ENCODE data around the gene SPRY2. TPM values are rescaled to one million over a fixed set of nuclear protein-coding genes. Genes with fewer than 3 reads are reported as not detected.

SPRY2 gene
- total RNA-seq, 1 experiment from 2014 or later = 7.2 TPM

DNA sequence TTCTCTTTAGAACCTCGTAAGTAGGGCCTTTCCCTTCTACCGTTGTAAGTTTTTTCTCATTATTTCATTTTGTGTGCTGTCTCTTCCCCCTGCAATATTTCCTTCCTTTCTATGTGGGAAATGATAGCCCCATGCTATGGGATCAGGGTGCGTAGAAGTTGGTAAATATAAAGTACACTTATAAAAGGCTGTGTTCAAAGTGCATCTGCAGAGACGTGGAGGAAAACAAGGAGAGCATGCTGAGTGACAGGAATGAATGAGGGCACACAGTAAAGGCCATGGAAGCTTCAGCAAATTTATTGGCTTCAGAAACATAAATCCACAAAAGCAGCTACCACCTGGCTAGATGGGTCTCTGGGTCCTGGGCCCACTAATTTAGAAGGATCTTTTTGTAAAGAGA is 21.6 kb upstream of the SPRY2 start:
- Histone ChIP-seq H3K27me3 (ENCODE audit: insufficient read depth, low read length) (no peaks in the 10 kb centered on the region), H3K4me3 (replicated peaks in 1 of 2; ENCODE audit: low read depth in 1 of 2, low read length in 2 of 2) (no peak overlapping the region), H3K4me2 (ENCODE audit: low read length) (no peak overlapping the region), H3K27ac (ENCODE audit: low read depth, low read length) (no peak overlapping the region), H3K9ac (ENCODE audit: low read length) (no peak overlapping the region), H3K9me3 (ENCODE audit: control insufficient read depth in 1 of 2, insufficient read depth in 1 of 2, low read depth in 1 of 2, low read length in 2 of 2) (no peaks in the 10 kb centered on the region), H3K4me1 (ENCODE audit: control insufficient read depth in 1 of 2, insufficient read depth in 2 of 2, low read length in 2 of 2) (no peaks in the 10 kb centered on the region; a peak in 1 of 4 replicates), H3K9me2 (ENCODE audit: insufficient read depth) (no peaks in the 10 kb centered on the region), H2AFZ (ENCODE audit: low read depth, low read length, poor library complexity, severe bottlenecking) (no peak overlapping the region), H3K36me3 (ENCODE audit: control insufficient read depth in 1 of 2, insufficient read depth in 2 of 2, low read length in 2 of 2) (no peaks in the 10 kb centered on the region), H4K20me1 (ENCODE audit: insufficient read depth) (no peaks in the 10 kb centered on the region), H3K79me2 (ENCODE audit: insufficient read depth, low read length) (no peaks in the 10 kb centered on the region)
- no TSS peak for BruUV-seq (replicated peaks)
- ATAC-seq (no peak), DNase-seq (ENCODE audit: low read depth, low spot score) (no peak)
- TF ChIP-seq CBX3 (IDR thresholded peaks at IDR 0.05; ENCODE audit: low read depth) = no peak
- no peak for TF ChIP-seq TCF7L2 (IDR thresholded peaks at IDR 0.05; ENCODE audit: borderline replicate concordance, extremely low read depth, insufficient read depth, insufficient read length)
- TF ChIP-seq, protein P1, sequence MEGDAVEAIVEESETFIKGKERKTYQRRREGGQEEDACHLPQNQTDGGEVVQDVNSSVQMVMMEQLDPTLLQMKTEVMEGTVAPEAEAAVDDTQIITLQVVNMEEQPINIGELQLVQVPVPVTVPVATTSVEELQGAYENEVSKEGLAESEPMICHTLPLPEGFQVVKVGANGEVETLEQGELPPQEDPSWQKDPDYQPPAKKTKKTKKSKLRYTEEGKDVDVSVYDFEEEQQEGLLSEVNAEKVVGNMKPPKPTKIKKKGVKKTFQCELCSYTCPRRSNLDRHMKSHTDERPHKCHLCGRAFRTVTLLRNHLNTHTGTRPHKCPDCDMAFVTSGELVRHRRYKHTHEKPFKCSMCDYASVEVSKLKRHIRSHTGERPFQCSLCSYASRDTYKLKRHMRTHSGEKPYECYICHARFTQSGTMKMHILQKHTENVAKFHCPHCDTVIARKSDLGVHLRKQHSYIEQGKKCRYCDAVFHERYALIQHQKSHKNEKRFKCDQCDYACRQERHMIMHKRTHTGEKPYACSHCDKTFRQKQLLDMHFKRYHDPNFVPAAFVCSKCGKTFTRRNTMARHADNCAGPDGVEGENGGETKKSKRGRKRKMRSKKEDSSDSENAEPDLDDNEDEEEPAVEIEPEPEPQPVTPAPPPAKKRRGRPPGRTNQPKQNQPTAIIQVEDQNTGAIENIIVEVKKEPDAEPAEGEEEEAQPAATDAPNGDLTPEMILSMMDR (IDR thresholded peaks at IDR 0.05 in 2 of 3, conservative IDR thresholded peaks at IDR 0.05 in 1 of 3; ENCODE audit: borderline replicate concordance in 1 of 3, insufficient read depth in 1 of 3, low read depth in 2 of 3, low read length in 2 of 3) = no peak
- no peak for TF ChIP-seq JUND (IDR thresholded peaks at IDR 0.05)
- TF ChIP-seq, protein P2, sequence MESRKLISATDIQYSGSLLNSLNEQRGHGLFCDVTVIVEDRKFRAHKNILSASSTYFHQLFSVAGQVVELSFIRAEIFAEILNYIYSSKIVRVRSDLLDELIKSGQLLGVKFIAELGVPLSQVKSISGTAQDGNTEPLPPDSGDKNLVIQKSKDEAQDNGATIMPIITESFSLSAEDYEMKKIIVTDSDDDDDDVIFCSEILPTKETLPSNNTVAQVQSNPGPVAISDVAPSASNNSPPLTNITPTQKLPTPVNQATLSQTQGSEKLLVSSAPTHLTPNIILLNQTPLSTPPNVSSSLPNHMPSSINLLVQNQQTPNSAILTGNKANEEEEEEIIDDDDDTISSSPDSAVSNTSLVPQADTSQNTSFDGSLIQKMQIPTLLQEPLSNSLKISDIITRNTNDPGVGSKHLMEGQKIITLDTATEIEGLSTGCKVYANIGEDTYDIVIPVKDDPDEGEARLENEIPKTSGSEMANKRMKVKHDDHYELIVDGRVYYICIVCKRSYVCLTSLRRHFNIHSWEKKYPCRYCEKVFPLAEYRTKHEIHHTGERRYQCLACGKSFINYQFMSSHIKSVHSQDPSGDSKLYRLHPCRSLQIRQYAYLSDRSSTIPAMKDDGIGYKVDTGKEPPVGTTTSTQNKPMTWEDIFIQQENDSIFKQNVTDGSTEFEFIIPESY (IDR thresholded peaks at IDR 0.05; ENCODE audit: extremely low read depth, insufficient replicate concordance, low read length) = no peak
- TF ChIP-seq ZNF274 (IDR thresholded peaks at IDR 0.05; ENCODE audit: low read depth, low read length) = no peak
- no peak for TF ChIP-seq YY1 (IDR thresholded peaks at IDR 0.05; ENCODE audit: extremely low read depth, insufficient replicate concordance, low read depth, low read length)
- no peak for TF ChIP-seq ELF1 (IDR thresholded peaks at IDR 0.05; ENCODE audit: borderline replicate concordance, low read depth)
- ChIA-PET POLR2A (no interaction called here), RAD21 (ENCODE audit: low non-redundant PET in 1 of 2, low total read pairs in 2 of 2, uncharacterized antibody in 2 of 2, unreplicated experiment in 2 of 2) (no interaction called here), CTCF (no interaction called here)
- intact Hi-C loops (cut with micrococcal nuclease) = loop anchor here (5.0 kb wide), 1 partner anchor 685 kb away; no protein-coding TSS in a partner anchor

Measured in HCT116 (cell line).